ENCODE data around the gene GPLD1. TPM values are rescaled to one million over a fixed set of nuclear protein-coding genes. Genes with fewer than 3 reads are reported as not detected.

Gene GPLD1
- total RNA-seq, 1 donor from 2014 or later, result 4.8 TPM

- H3K4me1 Mint-ChIP-seq, result peaks cover 6% of the 10 kb centered on the region
- no peak for DNase-seq (ENCODE audit: low spot score in 2 of 2, unreplicated experiment in 2 of 2)
- no peaks in the 10 kb centered on the region for H3K27me3 Mint-ChIP-seq (ENCODE audit: low read depth)
- no peak for TF ChIP-seq CTCF (IDR thresholded peaks at IDR 0.05; ENCODE audit: unreplicated experiment)
- H3K4me3 Mint-ChIP-seq, result no peak overlapping the region
- peaks cover 8% of the 10 kb centered on the region for H3K9me3 Mint-ChIP-seq
- H3K27ac Mint-ChIP-seq, result peak overlapping the region; percentile 54
- peaks cover 7% of the 10 kb centered on the region for H3K36me3 Mint-ChIP-seq
Measured at GRCh38 chr6:24478903-24479302, 10.5 kb downstream of the GPLD1 start.

DNA sequence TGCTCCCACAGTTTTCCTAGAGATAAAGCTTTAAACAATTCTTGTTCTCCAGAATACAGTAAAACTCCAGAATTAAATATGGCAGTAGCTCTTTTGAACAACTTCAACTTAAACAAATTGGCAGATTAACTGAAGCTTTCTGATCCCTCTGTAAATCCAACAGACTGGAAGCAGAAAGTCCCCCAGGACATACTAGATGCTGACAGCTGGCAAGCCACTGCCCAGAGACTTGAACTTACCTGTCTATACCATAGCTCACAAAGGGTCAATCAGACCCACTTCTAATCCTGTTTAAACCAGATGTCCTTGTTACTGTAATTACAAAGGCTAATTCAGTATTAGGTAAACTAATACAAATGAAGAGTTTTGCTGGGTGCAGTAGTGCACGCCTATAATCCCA, 12.3 kb downstream of the GPLD1 start:
- H3K36me3 Mint-ChIP-seq, result peaks cover 7% of the 10 kb centered on the region
- no peak for TF ChIP-seq CTCF (IDR thresholded peaks at IDR 0.05; ENCODE audit: unreplicated experiment)
- H3K4me3 Mint-ChIP-seq, result no peak overlapping the region
- peaks cover 6% of the 10 kb centered on the region for H3K4me1 Mint-ChIP-seq
- no peak overlapping the region for H3K27ac Mint-ChIP-seq
- no peak for DNase-seq (ENCODE audit: low spot score in 2 of 2, unreplicated experiment in 2 of 2)
- H3K27me3 Mint-ChIP-seq (ENCODE audit: low read depth), result no peaks in the 10 kb centered on the region
- peaks cover 8% of the 10 kb centered on the region for H3K9me3 Mint-ChIP-seq

GRCh38 chr6:24476631-24477030, 12.7 kb downstream of the GPLD1 start:
- Mint-ChIP-seq H3K4me3 (no peak overlapping the region), H3K9me3 (peaks cover 8% of the 10 kb centered on the region), H3K27me3 (ENCODE audit: low read depth) (no peaks in the 10 kb centered on the region), H3K4me1 (peaks cover 6% of the 10 kb centered on the region), H3K27ac (no peak overlapping the region), H3K36me3 (peaks cover 7% of the 10 kb centered on the region)
- no peak for TF ChIP-seq CTCF (IDR thresholded peaks at IDR 0.05; ENCODE audit: unreplicated experiment)
- no peak for DNase-seq (ENCODE audit: low spot score in 2 of 2, unreplicated experiment in 2 of 2)

DNA sequence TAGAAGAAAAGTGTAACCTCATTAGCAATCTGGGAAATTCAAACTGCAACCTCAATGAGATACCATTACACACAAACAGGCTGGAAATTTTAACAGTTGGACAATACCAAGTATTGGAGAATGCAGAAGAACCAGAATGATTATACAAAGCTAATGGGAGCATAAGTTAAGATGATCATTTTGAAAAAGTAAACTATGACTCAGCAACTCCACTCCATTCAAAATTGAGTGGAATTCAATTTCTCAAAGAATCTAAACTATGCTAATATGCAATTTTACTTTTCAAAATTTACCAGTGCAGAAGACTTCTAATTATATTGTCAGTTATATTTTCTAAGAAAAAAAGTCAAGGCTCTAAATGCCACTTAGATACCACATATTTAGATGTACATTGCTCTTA, 17.2 kb downstream of the GPLD1 start:
- no peaks in the 10 kb centered on the region for H3K27me3 Mint-ChIP-seq (ENCODE audit: low read depth)
- H3K4me1 Mint-ChIP-seq, result no peaks in the 10 kb centered on the region
- H3K4me3 Mint-ChIP-seq, result no peak overlapping the region
- no peaks in the 10 kb centered on the region for H3K36me3 Mint-ChIP-seq
- no peak for DNase-seq (ENCODE audit: low spot score in 2 of 2, unreplicated experiment in 2 of 2)
- H3K27ac Mint-ChIP-seq, result no peak overlapping the region
- no peak for TF ChIP-seq CTCF (IDR thresholded peaks at IDR 0.05; ENCODE audit: unreplicated experiment)
- no peaks in the 10 kb centered on the region for H3K9me3 Mint-ChIP-seq

- Mint-ChIP-seq H3K4me3 (no peak overlapping the region), H3K27me3 (ENCODE audit: low read depth) (no peaks in the 10 kb centered on the region), H3K4me1 (no peaks in the 10 kb centered on the region)
Measured at GRCh38 chr6:24469811-24470210, 19.6 kb downstream of the GPLD1 start.

More at GRCh38 chr6:24469811-24470210, 19.6 kb downstream of the GPLD1 start:
- no peak for DNase-seq (ENCODE audit: low spot score in 2 of 2, unreplicated experiment in 2 of 2)
- no peaks in the 10 kb centered on the region for H3K9me3 Mint-ChIP-seq
- TF ChIP-seq CTCF (IDR thresholded peaks at IDR 0.05; ENCODE audit: unreplicated experiment), result no peak
- no peak overlapping the region for H3K27ac Mint-ChIP-seq
- no peaks in the 10 kb centered on the region for H3K36me3 Mint-ChIP-seq
